ENCODE results near the gene TOR3A.

Gene TOR3A

GRCh38 chr1:179042700-179043099 is 39.2 kb upstream of the TOR3A start:
- TF ChIP-seq ZFX (IDR thresholded peaks at IDR 0.05; ENCODE audit: borderline replicate concordance) (no peak), CTCF (IDR thresholded peaks at IDR 0.05) (no peak)
- H3K27ac ChIP-seq = no peak overlapping the region

- TF ChIP-seq ZFX (IDR thresholded peaks at IDR 0.05; ENCODE audit: borderline replicate concordance) (no peak), CTCF (IDR thresholded peaks at IDR 0.05) (no peak)
- no peak overlapping the region for H3K27ac ChIP-seq
These were observed 38.6 kb upstream of the TOR3A start for GRCh38 chr1:179043266-179043665.

- no peak overlapping the region for H3K27ac ChIP-seq
- TF ChIP-seq CTCF (IDR thresholded peaks at IDR 0.05) (no peak), ZFX (IDR thresholded peaks at IDR 0.05; ENCODE audit: borderline replicate concordance) (no peak)
These were observed 38.0 kb upstream of the TOR3A start for GRCh38 chr1:179043907-179044306.

- TF ChIP-seq ZFX (IDR thresholded peaks at IDR 0.05; ENCODE audit: borderline replicate concordance) (no peak), CTCF (IDR thresholded peaks at IDR 0.05) (no peak)
- H3K27ac ChIP-seq = no peak overlapping the region
These were observed 34.8 kb upstream of the TOR3A start for GRCh38 chr1:179046808-179047635.

- H3K27ac ChIP-seq = no peak overlapping the region
- TF ChIP-seq CTCF (IDR thresholded peaks at IDR 0.05) = no peak
- TF ChIP-seq ZFX (IDR thresholded peaks at IDR 0.05; ENCODE audit: borderline replicate concordance) = no peak
These were observed 34.3 kb upstream of the TOR3A start for GRCh38 chr1:179047636-179047997.

- H3K27ac ChIP-seq = no peak overlapping the region
- TF ChIP-seq ZFX (IDR thresholded peaks at IDR 0.05; ENCODE audit: borderline replicate concordance) = no peak
- no peak for TF ChIP-seq CTCF (IDR thresholded peaks at IDR 0.05)
These were observed 33.3 kb upstream of the TOR3A start for GRCh38 chr1:179048339-179049124.

GRCh38 chr1:179052776-179053175 is 29.1 kb upstream of the TOR3A start:
- no peak for TF ChIP-seq ZFX (IDR thresholded peaks at IDR 0.05; ENCODE audit: borderline replicate concordance)
- no peak for TF ChIP-seq CTCF (IDR thresholded peaks at IDR 0.05)
- no peak overlapping the region for H3K27ac ChIP-seq

Data from 22Rv1 (cell line).